ENCODE measurements around the gene PTPN20.
"Not testable (repeated sequence)": the region's sequence is repeated elsewhere in the genome, so short reads cannot be mapped to it uniquely, and the experiment has no call there.

PTPN20 gene

DNA sequence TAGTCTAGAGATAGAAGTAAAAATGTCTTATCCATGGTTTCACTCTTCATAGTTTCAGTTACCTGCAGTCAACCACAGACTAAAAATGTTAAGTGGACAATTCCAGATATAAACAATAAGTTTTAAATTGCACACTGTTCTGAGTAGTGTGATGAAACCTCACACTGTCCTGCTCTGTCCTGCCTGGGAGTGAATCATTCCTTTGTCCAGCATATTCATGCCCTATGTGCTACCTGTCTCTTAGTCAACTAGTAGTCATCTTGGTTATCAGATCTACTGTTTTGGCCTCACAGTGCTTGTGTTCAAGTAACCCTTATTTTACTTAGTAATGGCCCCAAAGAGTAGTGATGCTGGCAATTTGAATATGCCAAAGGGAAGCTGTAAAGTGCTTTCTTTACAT lies 49.5 kb downstream of the PTPN20 start:
- FAIRE-seq = not testable (repeated sequence)

DNA sequence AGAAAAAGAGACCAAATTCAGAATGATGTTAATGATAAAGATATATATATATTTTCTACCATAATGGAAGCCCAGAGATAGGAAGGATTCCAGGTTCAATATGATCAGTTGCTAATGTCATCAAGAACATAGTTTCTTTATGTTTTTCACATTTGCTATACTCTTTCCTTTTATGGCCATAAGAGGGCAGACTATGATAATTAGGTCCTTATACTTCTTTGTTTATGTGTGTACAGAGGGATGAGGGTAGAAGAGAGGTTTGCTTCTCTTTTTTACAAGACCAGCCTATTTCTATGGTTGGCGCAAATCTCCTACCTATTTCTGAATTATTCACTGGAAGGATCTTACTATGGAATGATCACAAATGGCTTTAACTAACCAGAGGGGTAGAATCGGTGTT lies 52.1 kb downstream of the PTPN20 start:
- FAIRE-seq = not testable (repeated sequence)

DNA sequence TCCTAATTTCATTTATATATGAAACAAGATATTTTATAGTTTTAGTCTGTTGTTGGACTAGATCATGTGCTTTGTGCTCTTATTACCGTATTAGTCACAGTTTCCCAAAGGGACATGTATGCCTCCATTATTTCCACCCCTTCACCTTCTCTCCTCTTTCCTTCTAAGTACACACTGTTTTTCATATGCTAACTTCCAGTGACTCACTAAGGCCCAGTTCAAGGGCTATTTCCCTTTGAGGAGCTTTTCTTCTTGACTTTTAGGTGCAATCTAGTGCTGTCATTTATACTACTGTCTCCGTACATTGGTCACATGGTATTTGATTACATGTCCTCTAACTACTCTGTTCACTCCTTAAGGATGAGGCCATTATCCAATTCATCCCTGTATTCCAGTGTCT lies 55.8 kb downstream of the PTPN20 start:
- FAIRE-seq = not testable (repeated sequence)

DNA sequence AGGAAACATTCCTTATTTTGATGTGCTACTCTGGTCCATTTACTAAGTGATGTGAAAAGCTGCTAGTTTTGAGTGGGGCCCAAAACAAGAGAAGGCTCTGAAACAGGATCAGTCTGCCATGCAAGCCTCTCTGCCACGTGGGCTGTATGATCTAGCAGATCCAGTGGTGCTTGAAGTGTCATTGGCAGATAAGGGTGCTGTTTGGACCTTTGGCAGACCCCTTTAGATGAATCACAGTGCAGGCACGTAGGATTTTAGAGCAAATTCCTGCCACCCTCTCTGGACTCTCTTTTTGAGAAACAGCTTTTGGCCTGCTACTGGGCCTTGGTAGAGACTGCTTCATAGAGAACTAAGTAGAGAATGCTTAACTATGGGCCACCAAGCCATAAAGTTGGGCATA lies 69.0 kb downstream of the PTPN20 start:
- not testable (repeated sequence) for FAIRE-seq

DNA sequence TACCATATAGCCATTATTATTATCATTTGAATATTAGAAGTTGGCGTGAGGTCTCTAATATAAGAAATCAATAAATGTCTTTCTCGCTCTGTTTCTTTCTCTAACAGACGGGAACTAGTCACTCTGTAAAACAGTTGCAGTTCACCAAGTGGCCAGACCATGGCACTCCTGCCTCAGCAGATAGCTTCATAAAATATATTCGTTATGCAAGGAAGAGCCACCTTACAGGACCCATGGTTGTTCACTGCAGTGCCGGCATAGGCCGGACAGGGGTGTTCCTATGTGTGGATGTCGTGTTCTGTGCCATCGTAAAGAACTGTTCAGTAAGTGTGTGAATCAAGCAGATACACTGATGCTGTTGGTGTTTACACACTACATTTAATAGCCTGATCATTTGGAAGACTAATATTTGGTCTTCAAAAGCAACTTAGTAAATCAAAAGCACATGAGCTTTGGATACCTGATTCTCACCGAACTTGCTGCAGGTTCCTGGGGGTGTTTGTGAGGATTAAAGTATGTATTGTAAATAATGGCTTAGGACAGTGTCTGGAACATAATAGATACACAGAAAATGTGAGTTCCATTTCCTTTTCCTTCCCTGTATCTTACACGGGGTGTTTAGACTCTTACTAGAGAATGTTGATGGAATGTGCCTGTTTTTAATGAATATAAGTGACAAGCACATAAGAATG lies 76.2 kb downstream of the PTPN20 start:
- peak; percentile 97 for FAIRE-seq

DNA sequence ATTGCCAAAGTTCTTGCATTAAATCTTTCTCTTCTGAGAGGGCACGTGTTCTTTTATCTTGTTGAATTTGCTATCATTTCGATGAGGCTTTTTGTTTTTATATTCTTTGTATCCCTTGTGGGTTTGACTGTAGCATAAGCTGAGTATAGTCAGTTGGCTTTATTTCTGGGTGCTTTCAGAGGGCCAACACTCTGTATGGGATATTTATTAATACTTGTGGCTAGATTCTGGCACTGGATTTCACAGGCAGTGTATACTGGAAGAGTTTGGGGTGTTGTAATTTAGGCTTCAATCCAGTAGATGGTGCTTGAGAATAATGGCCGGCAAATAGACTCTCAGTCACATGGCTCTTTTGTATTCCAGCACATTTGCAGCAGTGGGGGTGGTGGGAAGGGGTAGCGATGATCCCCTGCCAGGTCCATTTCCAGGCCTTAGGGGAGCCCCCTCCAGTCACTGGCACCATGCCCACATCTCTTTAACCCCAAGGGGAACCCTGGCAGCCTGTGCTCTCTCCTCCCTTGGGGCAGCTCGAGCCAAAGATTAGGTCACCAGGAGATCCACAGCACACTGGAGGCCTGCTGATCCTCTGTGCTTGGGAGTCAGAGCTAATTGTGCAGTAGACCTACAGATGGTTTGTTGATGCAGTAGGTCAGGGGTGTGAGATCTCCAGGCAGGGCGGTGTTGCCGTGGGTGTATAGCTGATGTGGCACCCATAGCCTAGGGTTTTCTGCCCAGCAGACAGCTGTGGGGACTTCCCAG lies 81.8 kb downstream of the PTPN20 start:
- FAIRE-seq = no peak

DNA sequence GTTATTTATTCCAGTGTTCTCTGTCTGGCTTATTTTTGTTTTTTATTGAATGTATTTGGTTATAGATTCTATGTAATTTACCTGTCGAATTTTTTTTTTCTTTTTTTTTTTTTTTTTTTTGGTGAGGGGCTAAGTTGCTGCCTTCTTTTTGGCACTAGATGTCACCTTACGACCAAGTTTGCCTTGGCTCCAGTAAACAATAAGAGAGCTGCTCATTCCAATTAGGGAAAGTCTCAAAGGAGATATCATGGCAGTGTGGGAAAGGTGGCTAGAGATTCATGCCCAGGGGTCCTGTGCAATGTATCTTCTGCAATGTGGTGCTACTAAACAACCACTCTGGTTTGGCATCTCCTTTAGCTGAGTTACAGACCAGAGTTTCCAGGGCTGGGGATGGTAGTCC lies 84.0 kb downstream of the PTPN20 start:
- no peak for FAIRE-seq

DNA sequence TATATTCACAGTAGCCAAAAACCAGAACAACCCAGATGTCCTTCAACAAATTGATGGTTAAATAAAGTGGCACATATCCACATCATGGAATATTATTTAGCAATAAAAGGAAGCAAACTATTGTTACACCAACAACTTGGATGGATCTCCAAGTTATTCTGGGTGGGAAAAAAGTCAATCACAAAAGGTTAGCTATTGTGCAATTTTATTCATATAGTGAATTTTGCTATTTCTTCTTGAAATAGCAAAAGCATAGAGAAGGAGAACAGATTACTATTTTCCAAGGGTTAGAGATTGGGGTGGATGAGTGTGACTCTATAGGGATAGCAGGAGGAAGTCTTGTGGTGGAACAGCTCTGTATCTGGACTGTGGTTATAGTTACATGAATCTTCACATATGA lies 87.0 kb downstream of the PTPN20 start:
- FAIRE-seq = no peak

DNA sequence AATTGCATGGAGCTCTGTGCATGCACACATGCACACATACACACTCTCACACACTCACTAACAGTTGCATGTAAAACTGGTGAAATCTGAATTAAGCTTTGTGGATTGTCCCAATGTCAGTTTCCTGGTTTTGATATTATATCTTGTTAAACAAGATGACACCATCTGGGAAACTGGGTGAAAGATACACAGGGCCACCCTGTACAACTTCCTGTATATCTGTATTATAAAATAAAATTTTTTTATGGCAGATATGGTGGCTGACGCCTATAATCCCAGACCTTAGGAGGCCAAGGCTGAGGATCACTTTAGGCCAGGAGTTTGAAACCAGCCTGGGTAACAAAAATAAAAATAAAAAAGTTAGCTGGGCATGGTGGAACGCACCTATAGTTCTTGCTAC lies 87.4 kb downstream of the PTPN20 start:
- FAIRE-seq = no peak

DNA sequence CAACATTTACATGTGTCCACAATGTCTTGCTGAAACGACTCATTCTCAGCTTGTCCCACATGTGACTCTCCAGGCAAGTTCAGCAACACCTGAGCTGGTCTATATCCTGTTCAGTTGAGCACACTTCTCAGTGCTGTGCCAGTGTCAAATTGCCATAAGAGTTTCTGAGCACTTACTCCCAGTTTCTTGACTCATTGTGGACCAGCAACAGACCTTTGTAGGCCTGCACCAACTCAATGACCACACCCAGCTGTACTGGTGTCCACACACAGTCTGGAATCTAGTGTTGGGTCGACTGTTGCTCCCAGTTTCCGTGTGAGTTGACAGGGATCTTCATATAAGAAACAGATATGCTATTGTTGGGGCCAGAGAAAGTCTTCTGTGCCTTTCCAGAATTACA lies 88.0 kb downstream of the PTPN20 start:
- FAIRE-seq = no peak

DNA sequence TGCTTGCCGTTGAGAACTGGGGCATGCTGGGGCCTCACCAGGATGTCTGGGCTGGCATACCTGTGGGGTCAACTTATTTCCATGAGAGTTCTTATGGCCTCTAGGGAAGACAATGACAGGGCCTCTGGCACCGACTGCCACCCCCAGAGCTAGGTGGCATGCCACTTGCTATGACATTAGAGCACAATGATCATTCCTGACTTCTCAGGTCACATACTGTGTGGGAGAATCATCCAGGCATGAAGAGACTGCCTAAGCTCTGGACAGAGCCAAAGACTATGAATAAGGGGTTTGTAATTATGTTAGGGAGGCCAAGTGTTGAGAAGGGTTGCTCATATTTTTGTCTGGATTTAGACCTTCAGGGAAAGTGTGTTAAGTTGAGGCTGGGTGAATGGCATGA lies 97.5 kb downstream of the PTPN20 start:
- no peak for FAIRE-seq

DNA sequence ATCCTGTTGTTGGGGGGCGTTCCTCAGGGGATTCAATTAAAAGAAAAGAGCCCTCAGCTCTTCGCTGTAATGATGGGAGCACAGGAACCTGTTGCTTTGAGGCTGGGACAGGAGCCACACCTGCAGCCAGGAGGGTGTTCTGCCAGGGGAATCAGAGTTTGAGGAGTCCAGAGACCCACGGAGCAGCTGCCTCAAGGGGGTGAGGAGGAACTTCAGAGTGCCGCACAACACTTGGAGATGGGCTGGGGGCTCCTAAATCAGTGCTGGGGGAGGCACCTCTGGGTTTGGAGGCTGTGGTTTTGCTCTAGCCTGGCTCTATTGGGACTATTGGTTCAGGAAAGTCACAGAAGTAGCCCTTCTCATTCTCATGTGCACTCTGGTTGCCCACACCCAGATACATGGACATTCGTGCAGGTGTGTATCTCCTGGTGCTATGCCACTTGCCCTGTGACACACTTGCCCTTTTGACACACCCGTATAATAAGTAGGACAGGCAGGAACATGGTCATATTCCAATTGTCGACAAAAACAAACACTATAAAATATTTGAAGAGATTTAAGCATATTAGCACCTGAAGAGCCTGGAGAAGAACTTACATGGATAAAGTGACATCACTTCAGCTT lies 98.1 kb downstream of the PTPN20 start:
- FAIRE-seq = no peak

DNA sequence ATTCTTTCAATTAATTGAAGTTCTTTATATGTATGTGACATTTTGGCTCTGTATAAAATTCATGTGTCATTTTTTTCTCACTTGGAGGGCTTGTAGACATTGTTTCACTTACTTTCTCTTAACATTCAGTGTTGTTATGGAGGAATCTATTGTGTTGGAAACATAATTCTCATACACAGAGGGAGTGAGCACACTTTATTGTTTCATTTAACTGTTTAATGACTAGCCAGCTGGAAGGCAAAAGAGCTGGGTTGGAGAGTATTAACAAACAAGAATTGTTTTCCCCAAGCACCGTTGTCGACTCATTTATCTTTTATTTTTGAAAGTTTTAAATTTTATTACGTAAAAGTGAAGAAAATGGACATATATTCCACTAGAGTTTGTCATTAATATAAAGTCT lies 98.8 kb downstream of the PTPN20 start:
- FAIRE-seq = no peak

DNA sequence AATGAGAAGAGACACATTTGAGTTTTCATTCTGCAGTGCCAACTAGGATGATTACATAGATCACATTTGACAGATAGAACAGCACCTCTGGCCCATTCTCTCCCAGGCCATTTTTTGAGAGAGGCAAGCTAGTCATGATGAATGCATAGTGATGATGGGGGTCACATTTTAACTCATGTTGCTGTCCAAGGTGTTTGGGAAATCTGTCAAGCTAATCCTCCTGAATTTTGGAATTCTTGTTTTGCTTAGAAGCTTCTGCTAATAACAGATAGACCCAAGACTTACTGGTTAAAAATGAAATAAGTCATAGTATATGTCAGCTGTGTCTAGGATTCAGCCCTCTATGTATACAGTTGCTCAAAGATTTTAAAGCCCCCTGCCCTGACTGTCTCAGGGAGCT lies 101.0 kb downstream of the PTPN20 start:
- FAIRE-seq = no peak

DNA sequence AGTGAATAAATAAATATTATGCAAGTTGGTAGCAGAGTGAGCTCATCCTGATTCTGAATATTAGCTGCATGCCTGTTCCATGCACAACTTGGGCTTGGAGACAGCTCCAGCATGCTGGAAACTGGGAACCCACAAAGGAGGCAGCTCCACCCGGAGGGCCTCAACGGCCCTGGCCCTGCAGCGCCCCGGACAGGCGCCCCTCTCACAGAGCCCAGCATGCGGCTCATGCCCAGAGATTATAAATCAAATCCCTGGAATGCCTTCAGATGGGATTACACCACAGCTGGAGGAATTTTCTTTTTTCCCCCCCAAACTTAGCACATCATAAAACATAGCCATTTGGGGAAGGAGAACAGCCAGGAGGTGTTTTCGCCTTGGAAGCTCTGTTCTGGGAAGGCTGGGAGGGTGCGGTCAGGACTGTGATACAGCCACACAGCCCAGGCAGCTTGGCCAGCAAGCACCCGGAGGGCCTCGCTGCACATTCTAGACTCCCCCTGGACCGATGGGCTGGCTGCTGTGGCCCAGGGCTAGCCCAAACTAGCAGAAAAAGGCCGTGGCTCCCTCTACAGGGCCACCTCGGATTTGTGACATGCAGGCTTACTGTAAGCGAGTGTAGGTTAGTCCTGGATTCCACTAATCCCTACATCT lies 102.4 kb downstream of the PTPN20 start:
- FAIRE-seq = no peak

DNA sequence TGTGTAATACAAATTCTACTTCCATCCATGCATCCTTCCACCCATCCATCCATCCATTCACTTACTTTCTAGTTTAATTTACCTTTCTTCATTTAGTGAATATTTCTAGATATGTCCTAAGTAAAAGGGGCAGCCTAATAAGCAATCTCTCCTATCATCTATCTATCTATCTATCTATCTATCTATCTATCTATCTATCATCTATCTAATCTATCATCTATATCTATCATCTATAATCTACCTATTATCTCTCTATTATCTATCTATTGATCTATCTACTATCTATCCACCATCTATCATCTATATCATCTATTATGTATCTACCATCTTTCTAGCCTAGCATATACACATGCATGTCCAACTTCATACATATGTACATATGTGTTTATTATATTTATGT lies 104.2 kb downstream of the PTPN20 start:
- FAIRE-seq = no peak

DNA sequence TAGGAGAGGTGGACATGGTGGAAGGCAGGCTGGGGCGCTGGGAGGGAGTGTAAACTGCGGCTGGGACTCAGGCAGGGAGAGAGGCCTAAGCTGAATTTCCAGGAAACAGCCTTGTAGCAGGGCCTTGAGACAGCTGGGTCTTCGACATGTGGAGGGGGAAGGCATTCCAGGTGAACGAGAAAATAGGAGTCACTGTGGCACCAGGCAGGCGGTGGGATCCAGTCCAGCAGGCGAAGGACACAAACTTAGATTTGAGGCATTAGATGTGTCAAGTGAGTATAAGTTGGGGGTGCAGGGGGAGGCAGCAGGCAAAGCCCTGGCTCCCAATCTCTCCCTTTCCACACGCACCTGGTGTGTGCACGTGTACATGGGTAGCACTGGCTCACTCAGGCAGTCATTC lies 105.3 kb downstream of the PTPN20 start:
- no peak for FAIRE-seq

DNA sequence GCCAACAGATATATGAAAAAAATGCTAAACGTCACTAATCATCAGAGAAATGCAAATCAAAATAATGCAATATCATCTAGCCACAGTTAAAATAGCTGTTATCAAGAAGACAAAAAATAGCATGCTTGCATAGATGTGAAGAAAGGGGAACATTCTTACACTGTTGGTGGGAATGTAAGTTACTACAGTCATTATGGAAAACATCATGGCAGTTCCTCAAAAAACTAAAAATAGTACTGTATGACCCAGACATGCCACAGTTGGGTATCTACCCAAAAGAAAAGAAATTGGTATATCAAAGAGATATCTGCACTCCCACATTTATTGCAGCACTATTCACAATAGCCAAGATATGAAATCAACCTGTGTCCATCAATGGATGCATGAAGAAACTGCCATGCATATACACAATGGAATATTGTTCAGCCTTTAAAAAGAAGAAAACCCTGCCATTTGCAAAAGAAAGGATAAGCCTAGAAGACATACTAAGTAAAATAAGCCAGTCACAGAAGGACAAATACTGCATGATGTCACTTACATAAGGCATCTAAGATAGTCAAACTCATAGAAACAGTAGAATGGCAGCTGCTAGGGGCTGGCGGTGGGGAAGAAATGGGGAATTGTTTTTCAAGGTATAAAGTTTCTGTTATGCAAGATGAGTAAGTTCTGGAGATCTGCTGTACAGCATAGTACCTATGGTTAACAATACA lies 107.0 kb downstream of the PTPN20 start:
- FAIRE-seq = no peak

DNA sequence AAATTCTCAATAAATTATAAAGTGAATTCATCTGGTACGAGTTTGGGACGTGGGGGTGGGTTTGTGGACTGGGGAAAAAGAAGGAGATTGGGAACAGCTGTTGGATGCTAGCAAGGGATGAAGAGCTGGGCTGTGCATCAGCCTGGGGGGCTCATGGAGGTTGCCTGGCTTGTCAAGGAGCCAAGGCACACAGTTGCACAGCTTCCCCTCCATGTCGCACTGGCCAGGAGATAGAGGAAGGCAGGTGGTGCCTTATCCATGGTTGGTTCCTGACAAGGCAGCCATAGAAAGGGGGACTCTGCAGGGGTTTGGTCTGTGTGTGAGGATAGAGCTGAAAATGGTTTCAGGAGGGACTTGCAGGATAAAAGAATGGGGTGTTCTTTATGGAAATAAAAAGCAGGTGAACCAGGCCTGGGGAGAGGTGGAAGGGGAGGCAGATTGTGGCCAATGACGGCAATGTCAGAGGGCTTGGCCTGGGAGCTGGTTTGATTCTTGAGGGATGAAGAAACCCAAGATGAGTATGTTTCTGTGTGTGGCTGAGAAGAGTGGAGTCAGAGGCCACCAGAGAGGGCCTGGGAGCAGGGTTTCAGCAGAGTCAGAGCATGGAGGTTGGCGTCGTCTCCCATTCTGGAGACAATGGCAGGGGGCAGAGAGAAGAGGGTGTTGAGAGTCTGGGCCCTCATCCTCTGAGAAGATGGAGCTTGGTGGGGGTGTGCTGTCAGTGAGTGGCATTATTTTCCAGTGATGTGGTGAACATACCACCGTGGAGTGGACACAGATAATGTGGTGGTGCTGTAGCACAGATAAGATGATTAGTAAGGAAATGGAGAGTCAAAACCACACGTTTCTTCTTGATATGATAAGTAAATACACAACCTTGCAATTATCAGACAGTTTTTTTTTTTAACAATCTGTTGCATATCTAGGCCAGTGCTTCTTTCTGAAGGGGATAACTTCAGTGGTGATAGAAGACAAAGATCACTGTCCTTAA lies 108.2 kb downstream of the PTPN20 start:
- no peak for FAIRE-seq

DNA sequence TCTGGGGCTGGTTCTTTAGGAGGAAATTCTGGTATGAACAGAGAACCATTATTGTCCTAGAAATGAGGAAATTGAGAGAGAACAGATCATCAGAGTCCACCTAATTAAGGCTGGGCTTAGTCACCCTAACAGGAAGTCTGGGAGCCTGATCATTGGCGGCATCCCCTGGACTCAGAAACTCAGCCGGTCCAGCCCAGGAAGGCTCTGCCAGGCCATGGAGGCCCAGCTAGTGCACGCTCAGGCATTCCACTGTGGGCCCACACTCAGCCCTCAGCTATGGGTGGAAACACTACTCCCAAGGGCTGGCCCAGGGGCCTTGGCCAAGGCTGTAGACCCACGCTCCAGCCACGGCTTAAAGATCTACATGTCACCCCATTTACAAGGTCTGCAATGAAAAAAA lies 109.2 kb downstream of the PTPN20 start:
- FAIRE-seq = no peak

DNA sequence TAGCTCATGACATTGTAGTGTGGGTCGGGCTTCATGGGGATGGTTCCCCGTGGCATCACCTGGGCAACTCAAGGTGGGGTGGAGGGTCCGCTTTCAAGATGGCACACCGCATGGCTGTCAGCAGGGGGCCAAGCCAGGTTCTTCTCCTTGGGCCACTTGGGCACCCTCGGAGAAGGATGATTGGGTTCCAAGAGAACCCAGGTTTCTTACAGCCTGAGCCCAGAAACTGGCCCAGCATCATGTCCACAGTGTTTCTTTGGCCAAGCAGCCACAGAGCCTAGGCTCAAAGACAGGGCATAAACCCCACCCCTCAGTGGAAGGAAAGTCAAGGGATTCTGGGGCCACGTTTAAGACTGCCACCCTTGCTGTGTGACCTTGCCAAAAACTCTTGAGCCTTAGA lies 110.6 kb downstream of the PTPN20 start:
- FAIRE-seq = no peak
